Lower leg skin (tissue), 3 donors: ENCODE results near the gene CITED4.
A peak's percentile ranks its signal among the peaks of the same experiment; 100 is the strongest.

Source experiments
- POLR2A ChIP-seq, 2 donors: fragments of 450-650 bp; IDR thresholded peaks; one replicate each; pipeline ENCODE4 v1.6.1; 2016 to 2017; ENCODE audit warnings: antibody characterized with exemption in 2 of 2, mild to moderate bottlenecking in 1 of 2, moderate library complexity in 1 of 2
- TF ChIP-seq, protein P1 (sequence below), 3 donors: fragments of 450-650 bp; IDR thresholded peaks; one replicate each; pipeline ENCODE4 v1.5.1; 2016; ENCODE audit warnings: antibody characterized with exemption in 3 of 3, mild to moderate bottlenecking in 3 of 3, moderate library complexity in 2 of 3

DNA sequence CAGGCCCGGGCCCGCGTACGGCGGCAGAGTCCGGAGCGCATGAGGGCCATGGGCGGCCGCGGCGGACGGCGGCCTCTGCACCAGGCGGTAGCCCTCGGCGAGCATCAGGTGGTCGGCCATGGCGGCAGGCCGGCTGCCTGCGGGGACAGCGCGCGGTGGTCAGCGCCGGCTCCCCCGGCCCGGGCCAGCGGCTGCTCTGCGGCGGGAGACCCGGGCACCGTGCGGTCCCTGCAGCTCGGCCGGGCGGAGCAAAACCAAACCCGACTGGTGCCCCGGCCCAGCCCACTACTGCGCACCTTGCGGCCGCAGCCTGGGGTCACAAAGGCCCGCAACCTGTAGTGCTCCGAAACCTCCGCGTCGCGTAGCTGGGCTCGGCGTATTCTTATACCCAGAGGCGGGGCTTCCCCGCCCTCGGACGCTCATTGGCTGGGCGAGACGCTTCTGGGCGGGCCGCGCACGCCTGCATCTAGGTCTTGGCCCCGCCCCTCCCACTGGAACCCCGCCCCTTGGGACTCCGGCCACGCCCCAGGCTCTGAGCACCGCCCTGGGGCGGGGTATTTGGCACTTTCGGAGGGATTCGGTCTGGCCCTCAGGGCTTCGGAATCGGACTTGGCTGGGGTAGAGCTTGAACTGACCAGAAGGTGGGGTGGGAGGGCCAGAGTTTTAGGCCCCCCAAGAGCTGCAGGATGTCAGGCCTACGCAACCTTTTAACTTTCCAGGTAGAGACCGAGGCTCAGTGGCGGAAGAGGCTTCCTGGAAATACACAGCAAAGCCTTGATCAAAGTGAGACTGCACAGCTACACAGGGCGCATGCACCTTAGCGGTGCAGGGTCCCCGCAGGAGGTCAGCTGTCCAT is at the start of gene CITED4:
- TF ChIP-seq, protein P1, sequence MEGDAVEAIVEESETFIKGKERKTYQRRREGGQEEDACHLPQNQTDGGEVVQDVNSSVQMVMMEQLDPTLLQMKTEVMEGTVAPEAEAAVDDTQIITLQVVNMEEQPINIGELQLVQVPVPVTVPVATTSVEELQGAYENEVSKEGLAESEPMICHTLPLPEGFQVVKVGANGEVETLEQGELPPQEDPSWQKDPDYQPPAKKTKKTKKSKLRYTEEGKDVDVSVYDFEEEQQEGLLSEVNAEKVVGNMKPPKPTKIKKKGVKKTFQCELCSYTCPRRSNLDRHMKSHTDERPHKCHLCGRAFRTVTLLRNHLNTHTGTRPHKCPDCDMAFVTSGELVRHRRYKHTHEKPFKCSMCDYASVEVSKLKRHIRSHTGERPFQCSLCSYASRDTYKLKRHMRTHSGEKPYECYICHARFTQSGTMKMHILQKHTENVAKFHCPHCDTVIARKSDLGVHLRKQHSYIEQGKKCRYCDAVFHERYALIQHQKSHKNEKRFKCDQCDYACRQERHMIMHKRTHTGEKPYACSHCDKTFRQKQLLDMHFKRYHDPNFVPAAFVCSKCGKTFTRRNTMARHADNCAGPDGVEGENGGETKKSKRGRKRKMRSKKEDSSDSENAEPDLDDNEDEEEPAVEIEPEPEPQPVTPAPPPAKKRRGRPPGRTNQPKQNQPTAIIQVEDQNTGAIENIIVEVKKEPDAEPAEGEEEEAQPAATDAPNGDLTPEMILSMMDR (IDR thresholded peaks at IDR 0.05), result no peak
- peak in 1 of 2 donors; percentile 64 for TF ChIP-seq POLR2A (IDR thresholded peaks at IDR 0.05)
